PC-9 (cell line): ENCODE data around the gene NTF3.

ENCODE experiments used
- CTCF ChIP-seq: fragments of 200-600 bp; sonication (generic); conservative IDR thresholded peaks from 2 replicates; pipeline ENCODE4 v1.6.1; 2017; ENCODE audit warnings: mixed run types, antibody characterized with exemption, mild to moderate bottlenecking, moderate library complexity
- EZH2 ChIP-seq: fragments of 200-600 bp; sonication (generic); IDR thresholded peaks from 2 replicates; pipeline ENCODE4 v1.8.0; 2017; ENCODE audit warnings: antibody characterized with exemption, low read depth

DNA sequence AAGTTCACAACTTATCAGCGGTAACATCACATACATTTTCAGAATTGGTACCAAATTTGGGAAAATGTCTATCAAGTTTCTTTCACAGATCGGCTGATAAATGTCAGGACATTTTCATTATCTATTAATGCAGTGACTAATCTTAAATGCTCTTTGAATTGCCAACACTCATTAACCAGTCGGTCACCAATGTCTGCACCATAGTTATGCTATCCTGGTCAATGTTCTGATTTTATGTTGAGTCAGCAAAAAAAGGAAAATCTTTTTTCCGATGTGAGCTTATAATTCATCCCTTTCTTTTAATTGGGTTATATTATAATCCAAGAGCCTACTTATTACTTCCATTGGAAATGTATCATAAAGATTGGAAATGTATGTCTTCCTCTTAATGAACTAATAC lies 77.2 kb downstream of the NTF3 start:
- TF ChIP-seq EZH2 (no peak), CTCF (no peak)
